Measurements from ENCODE around the gene TBCCD1.

The TBCCD1 gene

DNA sequence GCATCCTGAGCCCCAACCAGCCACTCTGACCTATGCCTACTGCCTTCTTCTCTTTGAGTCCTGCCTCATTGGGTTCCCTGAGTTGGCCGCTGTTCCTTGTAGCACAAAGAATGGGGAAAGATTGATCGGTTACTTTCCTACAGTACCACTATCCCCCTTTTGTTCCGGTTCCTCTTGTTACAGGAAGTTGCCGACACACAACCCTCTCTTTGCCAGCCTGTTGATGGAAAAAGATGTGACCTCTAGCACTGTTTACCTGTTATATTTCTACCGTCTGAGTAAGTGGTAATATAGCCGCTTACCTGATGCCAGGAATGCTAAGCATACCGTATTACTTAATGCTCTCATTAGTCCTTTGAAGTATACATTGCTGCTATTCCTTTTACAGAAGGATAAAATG lies 36.0 kb upstream of the TBCCD1 start:
- Mint-ChIP-seq H3K4me1 (no peaks in the 10 kb centered on the region), H3K9me3 (no peaks in the 10 kb centered on the region), H3K27me3 (no peaks in the 10 kb centered on the region), H3K36me3 (ENCODE audit: low read depth) (no peaks in the 10 kb centered on the region), H3K27ac (peak overlapping the region; percentile 0), H3K4me3 (no peak overlapping the region)
- no peak for ATAC-seq
- DNase-seq = no peak

GRCh38 chr3:186600896-186601295 lies 33.8 kb upstream of the TBCCD1 start:
- no peak for ATAC-seq
- H3K4me3 Mint-ChIP-seq = no peak overlapping the region
- peaks cover 4% of the 10 kb centered on the region for H3K27me3 Mint-ChIP-seq
- no peak for DNase-seq
- H3K36me3 Mint-ChIP-seq (ENCODE audit: low read depth) = no peaks in the 10 kb centered on the region
- H3K27ac Mint-ChIP-seq = no peak overlapping the region
- no peaks in the 10 kb centered on the region for H3K9me3 Mint-ChIP-seq
- no peaks in the 10 kb centered on the region for H3K4me1 Mint-ChIP-seq

DNA sequence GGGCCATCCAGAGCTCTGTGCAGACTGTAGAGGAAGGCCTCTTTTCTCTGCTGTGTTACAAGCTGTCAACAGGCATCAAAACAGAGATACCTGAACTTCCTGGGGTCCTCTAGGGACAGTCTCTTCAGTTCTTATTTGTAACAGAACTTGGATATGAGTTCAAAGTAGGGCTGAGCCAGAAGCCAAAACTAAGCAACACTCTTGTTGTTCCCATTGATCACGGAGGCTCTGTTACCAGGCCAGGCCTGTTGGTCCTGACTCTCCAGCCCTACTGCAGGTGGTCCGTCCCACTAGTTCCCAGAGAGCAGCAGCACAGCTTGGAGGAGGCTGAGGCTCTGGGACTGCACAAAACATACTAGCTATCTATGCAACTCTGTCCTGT lies 32.6 kb upstream of the TBCCD1 start:
- Mint-ChIP-seq H3K27me3 (peaks cover 4% of the 10 kb centered on the region), H3K9me3 (no peaks in the 10 kb centered on the region), H3K36me3 (ENCODE audit: low read depth) (no peaks in the 10 kb centered on the region), H3K27ac (no peak overlapping the region), H3K4me1 (no peaks in the 10 kb centered on the region), H3K4me3 (no peak overlapping the region)
- ATAC-seq (no peak), DNase-seq (no peak)

GRCh38 chr3:186599142-186599784 lies 32.1 kb upstream of the TBCCD1 start:
- Mint-ChIP-seq H3K4me1 (no peaks in the 10 kb centered on the region), H3K27me3 (peaks cover 4% of the 10 kb centered on the region), H3K9me3 (no peaks in the 10 kb centered on the region), H3K36me3 (ENCODE audit: low read depth) (no peaks in the 10 kb centered on the region), H3K4me3 (no peak overlapping the region), H3K27ac (no peak overlapping the region)
- no peak for ATAC-seq
- DNase-seq = no peak

GRCh38 chr3:186598794-186599141 lies 31.6 kb upstream of the TBCCD1 start:
- Mint-ChIP-seq H3K27ac (no peak overlapping the region), H3K27me3 (peaks cover 4% of the 10 kb centered on the region), H3K4me3 (no peak overlapping the region), H3K9me3 (no peaks in the 10 kb centered on the region), H3K36me3 (ENCODE audit: low read depth) (no peaks in the 10 kb centered on the region), H3K4me1 (no peaks in the 10 kb centered on the region)
- ATAC-seq = no peak
- no peak for DNase-seq

DNA sequence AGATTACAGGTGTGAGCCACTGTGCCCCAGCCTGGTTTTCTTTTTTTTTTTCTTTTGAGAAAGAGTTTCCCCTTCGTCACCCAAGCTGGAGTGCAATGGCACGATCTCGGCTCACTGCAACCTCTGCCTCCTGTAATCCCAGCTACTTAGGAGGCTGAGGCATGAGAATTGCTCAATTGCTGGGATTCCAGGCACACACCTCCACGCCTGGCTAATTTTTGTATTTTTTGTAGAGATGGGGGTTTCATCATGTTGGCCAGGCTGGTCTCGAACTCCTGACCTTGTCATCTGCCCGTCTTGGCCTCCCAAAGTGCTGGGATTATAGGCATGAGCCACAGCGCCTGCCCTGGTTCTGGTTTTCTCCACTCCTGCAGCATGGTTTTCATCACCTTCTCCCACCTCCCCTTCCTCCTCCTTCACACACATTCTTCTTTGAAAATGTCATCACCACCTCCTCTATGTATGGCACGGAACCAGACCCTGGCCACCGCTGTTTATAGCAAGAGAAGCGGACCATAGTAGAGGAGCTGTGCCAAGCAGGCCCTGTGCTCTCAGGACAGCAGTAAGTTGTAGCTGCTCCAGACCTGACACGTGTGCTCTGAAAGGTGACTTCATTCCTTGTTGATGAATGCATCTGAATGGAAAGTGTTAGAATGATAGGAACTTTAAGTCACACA lies 31.1 kb upstream of the TBCCD1 start:
- no peaks in the 10 kb centered on the region for H3K36me3 Mint-ChIP-seq (ENCODE audit: low read depth)
- H3K4me1 Mint-ChIP-seq = no peaks in the 10 kb centered on the region
- ATAC-seq (no peak), DNase-seq (no peak)
- H3K4me3 Mint-ChIP-seq = no peak overlapping the region
- H3K9me3 Mint-ChIP-seq = no peaks in the 10 kb centered on the region
- no peak overlapping the region for H3K27ac Mint-ChIP-seq
- H3K27me3 Mint-ChIP-seq = peaks cover 4% of the 10 kb centered on the region

DNA sequence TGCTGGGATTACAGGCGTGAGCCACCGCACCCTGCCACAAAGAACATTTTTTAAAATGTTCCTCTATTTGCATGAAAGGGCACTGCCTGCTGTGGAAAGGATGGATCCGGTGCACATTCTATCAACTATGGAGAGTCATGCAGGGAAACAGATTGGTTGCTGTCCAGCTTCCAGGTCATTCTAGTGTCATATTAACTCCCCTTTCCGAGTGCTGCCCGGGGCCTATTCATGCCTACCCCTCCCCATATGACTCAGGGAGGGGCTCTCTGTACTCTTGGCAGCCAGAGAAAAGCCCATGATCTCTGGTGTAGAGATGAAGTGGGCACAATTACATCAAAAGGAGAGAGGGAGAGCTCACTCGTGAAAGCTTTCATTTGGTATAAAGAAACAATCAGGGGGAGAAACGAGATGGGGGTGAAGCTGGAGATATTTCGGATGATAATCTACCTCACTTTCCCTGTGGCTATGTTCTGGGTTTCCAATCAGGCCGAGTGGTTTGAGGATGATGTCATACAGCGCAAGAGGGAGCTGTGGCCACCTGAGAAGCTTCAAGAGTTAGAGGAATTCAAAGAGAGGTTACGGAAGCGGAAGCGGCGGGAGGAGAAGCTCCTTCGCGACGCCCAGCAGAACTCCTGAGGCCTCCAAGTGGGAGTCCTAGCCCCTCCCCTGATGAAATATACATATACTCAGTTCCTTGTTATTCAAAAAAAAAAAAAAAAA lies 29.6 kb upstream of the TBCCD1 start:
- Mint-ChIP-seq H3K27ac (no peak overlapping the region), H3K27me3 (peaks cover 4% of the 10 kb centered on the region), H3K36me3 (ENCODE audit: low read depth) (no peaks in the 10 kb centered on the region), H3K4me3 (no peak overlapping the region), H3K4me1 (no peaks in the 10 kb centered on the region), H3K9me3 (no peaks in the 10 kb centered on the region)
- DNase-seq (no peak), ATAC-seq (no peak)

- Mint-ChIP-seq H3K36me3 (ENCODE audit: low read depth) (no peaks in the 10 kb centered on the region), H3K4me1 (peaks cover 9% of the 10 kb centered on the region), H3K27ac (no peak overlapping the region), H3K27me3 (peaks cover 4% of the 10 kb centered on the region), H3K4me3 (no peak overlapping the region), H3K9me3 (no peaks in the 10 kb centered on the region)
- ATAC-seq (no peak), DNase-seq (no peak)
Measured at GRCh38 chr3:186594591-186595113, 27.5 kb upstream of the TBCCD1 start.

- Mint-ChIP-seq H3K4me1 (peaks cover 12% of the 10 kb centered on the region), H3K27me3 (peaks cover 4% of the 10 kb centered on the region), H3K9me3 (no peaks in the 10 kb centered on the region), H3K36me3 (ENCODE audit: low read depth) (no peaks in the 10 kb centered on the region), H3K4me3 (no peak overlapping the region), H3K27ac (no peak overlapping the region)
- DNase-seq (no peak), ATAC-seq (no peak)
Measured at GRCh38 chr3:186593862-186594261, 26.7 kb upstream of the TBCCD1 start.

DNA sequence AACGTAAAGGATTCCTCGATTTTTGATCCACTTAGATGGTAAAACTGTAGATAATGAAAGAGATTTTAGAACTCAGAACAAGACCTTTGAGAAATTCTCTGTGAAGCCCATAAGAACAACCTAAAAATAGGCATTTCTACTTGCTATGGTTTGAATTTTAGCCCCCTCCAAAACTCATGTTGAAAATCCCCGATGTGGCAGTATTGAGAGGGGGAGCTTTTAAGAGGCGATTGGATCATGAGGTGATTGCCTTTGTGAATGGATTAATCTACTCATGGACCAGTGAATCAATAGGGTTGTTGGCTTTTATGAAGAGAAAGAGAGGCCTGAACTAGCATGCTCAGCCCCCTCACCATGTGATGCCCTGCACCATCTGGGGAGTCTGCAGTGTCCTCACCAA lies 25.5 kb upstream of the TBCCD1 start:
- peaks cover 19% of the 10 kb centered on the region for H3K4me1 Mint-ChIP-seq
- no peak overlapping the region for H3K4me3 Mint-ChIP-seq
- no peak for ATAC-seq
- DNase-seq = no peak
- H3K27me3 Mint-ChIP-seq = peaks cover 3% of the 10 kb centered on the region
- no peaks in the 10 kb centered on the region for H3K36me3 Mint-ChIP-seq (ENCODE audit: low read depth)
- no peak overlapping the region for H3K27ac Mint-ChIP-seq
- H3K9me3 Mint-ChIP-seq = no peaks in the 10 kb centered on the region

DNA sequence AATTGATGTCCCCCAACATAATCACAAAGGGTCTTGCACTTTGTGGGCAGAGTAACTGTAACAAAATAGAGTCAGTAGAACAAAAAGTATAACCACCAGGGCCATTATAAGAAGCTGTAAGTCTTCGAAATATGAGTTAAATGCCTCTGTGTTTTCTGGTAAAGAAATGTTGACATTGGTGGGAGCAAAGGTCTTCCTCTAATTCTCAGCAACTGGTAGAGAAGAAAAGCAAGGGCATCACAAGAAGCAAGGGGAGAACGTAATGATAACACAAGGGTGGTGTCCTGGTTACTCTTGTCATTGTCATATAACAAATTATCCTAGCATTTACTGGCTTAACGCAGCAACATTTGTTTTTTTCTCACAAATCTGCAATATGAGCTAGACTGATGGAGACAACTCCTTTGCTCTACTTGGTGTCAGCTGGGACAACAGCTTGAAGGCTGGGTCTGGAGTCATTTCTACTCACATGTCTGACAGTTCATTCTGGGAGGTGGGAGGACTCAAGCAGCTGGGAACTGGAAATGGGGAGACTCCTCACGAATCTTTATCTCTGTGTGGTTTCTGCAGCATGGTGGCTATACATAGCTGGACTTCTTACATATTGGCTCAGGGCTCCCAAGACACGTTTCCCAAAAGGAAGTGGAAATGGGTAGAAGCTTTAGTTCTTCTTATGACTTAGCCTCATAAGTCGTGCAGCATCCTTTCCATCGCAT lies 23.6 kb upstream of the TBCCD1 start:
- no peak overlapping the region for H3K27ac Mint-ChIP-seq
- no peak overlapping the region for H3K4me3 Mint-ChIP-seq
- no peaks in the 10 kb centered on the region for H3K27me3 Mint-ChIP-seq
- no peaks in the 10 kb centered on the region for H3K9me3 Mint-ChIP-seq
- peaks cover 4% of the 10 kb centered on the region for H3K36me3 Mint-ChIP-seq (ENCODE audit: low read depth)
- DNase-seq = no peak
- H3K4me1 Mint-ChIP-seq = peaks cover 19% of the 10 kb centered on the region
- ATAC-seq = no peak

- Mint-ChIP-seq H3K27me3 (no peaks in the 10 kb centered on the region), H3K9me3 (no peaks in the 10 kb centered on the region), H3K36me3 (ENCODE audit: low read depth) (peaks cover 10% of the 10 kb centered on the region), H3K4me1 (peaks cover 19% of the 10 kb centered on the region), H3K4me3 (no peak overlapping the region), H3K27ac (no peak overlapping the region)
- no peak for DNase-seq
- ATAC-seq = peak; percentile 43
Measured at GRCh38 chr3:186589856-186590579, 22.9 kb upstream of the TBCCD1 start.

- peaks cover 19% of the 10 kb centered on the region for H3K36me3 Mint-ChIP-seq (ENCODE audit: low read depth)
- no peaks in the 10 kb centered on the region for H3K27me3 Mint-ChIP-seq
- no peak overlapping the region for H3K4me3 Mint-ChIP-seq
- no peaks in the 10 kb centered on the region for H3K9me3 Mint-ChIP-seq
- DNase-seq (no peak), ATAC-seq (no peak)
- peaks cover 19% of the 10 kb centered on the region for H3K4me1 Mint-ChIP-seq
- no peak overlapping the region for H3K27ac Mint-ChIP-seq
Measured at GRCh38 chr3:186589121-186589520, 22.0 kb upstream of the TBCCD1 start.

DNA sequence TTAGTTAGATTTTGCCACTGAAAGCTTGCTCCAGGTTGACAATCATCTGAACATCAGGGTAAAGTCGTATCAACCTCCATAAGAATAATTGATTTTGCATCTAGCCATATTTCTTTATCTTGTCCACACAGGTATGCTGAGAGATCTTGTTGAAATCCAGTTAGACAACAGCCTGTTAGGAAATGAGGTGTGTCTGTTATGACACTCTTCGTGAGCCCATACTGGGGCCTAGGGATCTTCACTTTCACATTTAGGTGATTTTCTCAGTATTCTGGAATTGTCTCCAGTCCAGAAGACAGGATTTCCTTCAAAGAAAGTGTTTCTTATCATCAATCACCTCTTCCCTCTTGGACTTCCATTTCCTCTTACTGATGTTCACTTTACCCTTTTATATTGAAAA lies 21.5 kb upstream of the TBCCD1 start:
- ATAC-seq (no peak), DNase-seq (no peak)
- H3K9me3 Mint-ChIP-seq = no peaks in the 10 kb centered on the region
- H3K4me1 Mint-ChIP-seq = peaks cover 19% of the 10 kb centered on the region
- H3K27ac Mint-ChIP-seq = no peak overlapping the region
- H3K4me3 Mint-ChIP-seq = no peak overlapping the region
- no peaks in the 10 kb centered on the region for H3K27me3 Mint-ChIP-seq
- H3K36me3 Mint-ChIP-seq (ENCODE audit: low read depth) = peaks cover 22% of the 10 kb centered on the region
